H1 (cell line): ENCODE results near the gene GBE1. TPM values are rescaled to one million over a fixed set of nuclear protein-coding genes. Genes with fewer than 3 reads are reported as not detected.

Experiments
- CTCF ChIA-PET: fragments of 300-600 bp; sonication (Branson Sonifier 250); formaldehyde crosslinking; loops from one replicate; lab custom pipeline; 2021; ENCODE audit not compliant: partially characterized antibody; lab: Charles Lee
- POLR2A ChIA-PET: fragments of 300-600 bp; sonication (Branson Sonifier 250); formaldehyde crosslinking; loops from one replicate; lab custom pipeline; 2021; ENCODE audit warnings: inconsistent platforms; ENCODE audit not compliant: partially characterized antibody; lab: Charles Lee
- DNase-seq, 2 experiments: peaks; one replicate each; pipeline versions ENCODE4 v3.0.0 to v3.0.0-alpha.2; 2010 to 2022; ENCODE audit warnings: low spot score in 2 of 2, low read depth in 1 of 2, mixed read lengths in 1 of 2
- FAIRE-seq: peaks from 2 replicates; lab custom pipeline; 2011; peaks lifted over from hg19 to GRCh38; lab: Jason Lieb, UNC
- H2AFZ ChIP-seq: 2 replicates; pipeline ENCODE4 v1.8.1; 2012; ENCODE audit warnings: low read length, inconsistent platforms
- H2AK5ac ChIP-seq: 2 replicates; pipeline ENCODE4 v1.6.1; 2013; ENCODE audit warnings: low read depth, low read length
- H2BK120ac ChIP-seq: replicated peaks from 2 replicates; pipeline ENCODE3; 2013; ENCODE audit warnings: low read depth, low read length, inconsistent platforms
- H2BK12ac ChIP-seq: 2 replicates; pipeline ENCODE4 v1.6.1; 2013; ENCODE audit warnings: low read depth, low read length
- H2BK15ac ChIP-seq: 2 replicates; pipeline ENCODE4 v1.6.1; 2013; ENCODE audit warnings: low read length
- H2BK20ac ChIP-seq: 2 replicates; pipeline ENCODE4 v1.6.1; 2013; ENCODE audit warnings: low read length
- H2BK5ac ChIP-seq: 2 replicates; pipeline ENCODE4 v1.6.1; 2013; ENCODE audit warnings: low read depth, low read length
- H3K14ac ChIP-seq: 2 replicates; pipeline ENCODE4 v1.6.1; 2013; ENCODE audit warnings: inconsistent platforms; ENCODE audit not compliant: insufficient read length
- H3K18ac ChIP-seq: 2 replicates; pipeline ENCODE4 v1.6.1; 2013; ENCODE audit warnings: low read length; ENCODE audit errors: extremely low read depth
- H3K23ac ChIP-seq: 2 replicates; pipeline ENCODE4 v1.6.1; 2013; ENCODE audit warnings: inconsistent platforms; ENCODE audit not compliant: insufficient read length
- H3K23me2 ChIP-seq: 2 replicates; pipeline ENCODE4 v1.6.1; 2013; ENCODE audit warnings: low read depth, low read length
- H3K27ac ChIP-seq: 2 replicates; pipeline ENCODE4 v1.6.1; 2011; ENCODE audit warnings: low read depth, low read length, inconsistent platforms
- H3K27me3 ChIP-seq, 4 experiments: replicated peaks in 1 of 4; 1 replicate in 1 of 4; 2 replicates in 3 of 4; pipeline versions ENCODE4 v1.6.1 to v1.8.1; 2011 to 2013; ENCODE audit warnings: low read length in 3 of 4, mild to moderate bottlenecking in 3 of 4, inconsistent platforms in 2 of 4, mixed read lengths in 2 of 4, moderate library complexity in 1 of 4; ENCODE audit not compliant: control insufficient read depth in 3 of 4, insufficient read depth in 3 of 4; ENCODE audit errors: extremely low read depth in 1 of 4
- H3K36me3 ChIP-seq, 4 experiments: 2 replicates each; pipeline versions ENCODE4 v1.6.1 to v1.8.1; 2011 to 2013; ENCODE audit warnings: mild to moderate bottlenecking in 4 of 4, low read length in 3 of 4, moderate library complexity in 2 of 4, control low read depth in 1 of 4, inconsistent platforms in 1 of 4; ENCODE audit not compliant: insufficient read depth in 4 of 4, control insufficient read depth in 2 of 4
- H3K4ac ChIP-seq: replicated peaks from 2 replicates; pipeline ENCODE3; 2013; ENCODE audit warnings: low read length, low read depth, mixed read lengths, inconsistent platforms; ENCODE audit not compliant: insufficient read length
- H3K4me1 ChIP-seq, 4 experiments: replicated peaks in 1 of 4; 1 replicate in 1 of 4; 2 replicates in 3 of 4; pipeline versions ENCODE4 v1.6.1 to v1.8.1; 2011 to 2013; ENCODE audit warnings: low read length in 3 of 4, inconsistent platforms in 2 of 4, mixed read lengths in 1 of 4; ENCODE audit not compliant: insufficient read depth in 4 of 4, control insufficient read depth in 3 of 4
- H3K4me2 ChIP-seq, 2 experiments: 2 replicates each; pipeline versions ENCODE4 v1.6.1 to v1.8.1; 2011 to 2013; ENCODE audit warnings: low read depth in 2 of 2, low read length in 2 of 2, control low read depth in 1 of 2, inconsistent platforms in 1 of 2, mild to moderate bottlenecking in 1 of 2; ENCODE audit not compliant: insufficient read depth in 1 of 2
- H3K4me3 ChIP-seq, 4 experiments: fragments of 200-600, 300-600 bp in 1 of 4; sonication (generic), shearing (Covaris generic), sonication (Bioruptor Twin) in 1 of 4; 2 replicates each; pipeline versions ENCODE4 v1.5.1 to v1.8.1; 2011 to 2016; ENCODE audit warnings: low read length in 4 of 4, low read depth in 3 of 4, control low read depth in 2 of 4, inconsistent platforms in 2 of 4, mild to moderate bottlenecking in 2 of 4, mixed read lengths in 1 of 4, moderate library complexity in 1 of 4; ENCODE audit not compliant: insufficient read depth in 2 of 4; ENCODE audit errors: extremely low read depth in 1 of 4
- H3K56ac ChIP-seq: replicated peaks from 2 replicates; pipeline ENCODE3; 2013; ENCODE audit warnings: low read depth, mild to moderate bottlenecking, mixed read lengths, low read length, inconsistent platforms; ENCODE audit not compliant: insufficient read length
- H3K79me1 ChIP-seq: 2 replicates; pipeline ENCODE4 v1.6.1; 2013; ENCODE audit warnings: low read depth, low read length, control low read depth
- H3K79me2 ChIP-seq, 2 experiments: 2 replicates each; pipeline versions ENCODE4 v1.6.1 to v1.8.1; 2012 to 2013; ENCODE audit warnings: low read length in 2 of 2, mild to moderate bottlenecking in 2 of 2, inconsistent platforms in 1 of 2; ENCODE audit not compliant: insufficient read depth in 2 of 2, control insufficient read depth in 1 of 2
- H3K9ac ChIP-seq, 4 experiments: replicated peaks in 1 of 4; 1 replicate in 1 of 4; 2 replicates in 3 of 4; pipeline versions ENCODE4 v1.6.1 to v1.8.1; 2011 to 2013; ENCODE audit warnings: low read depth in 3 of 4, low read length in 3 of 4, control low read depth in 2 of 4, mild to moderate bottlenecking in 2 of 4, moderate library complexity in 2 of 4, inconsistent platforms in 1 of 4; ENCODE audit errors: extremely low read depth in 1 of 4
- H3K9me3 ChIP-seq, 2 experiments: 2 replicates each; pipeline versions ENCODE4 v1.6.1 to v1.8.1; 2012 to 2013; ENCODE audit warnings: mild to moderate bottlenecking in 2 of 2, moderate library complexity in 2 of 2, control low read depth in 1 of 2, inconsistent platforms in 1 of 2, low read depth in 1 of 2, low read length in 1 of 2, mixed read lengths in 1 of 2; ENCODE audit not compliant: insufficient read depth in 2 of 2
- H4K20me1 ChIP-seq, 2 experiments: replicated peaks in 1 of 2; 2 replicates each; pipeline versions ENCODE3 to v1.8.1; 2011 to 2013; ENCODE audit warnings: inconsistent platforms in 2 of 2, low read length in 2 of 2, mild to moderate bottlenecking in 1 of 2; ENCODE audit not compliant: insufficient read depth in 2 of 2, control insufficient read depth in 1 of 2
- H4K5ac ChIP-seq: 2 replicates; pipeline ENCODE4 v1.6.1; 2013; ENCODE audit warnings: low read length, low read depth, mixed read lengths, inconsistent platforms; ENCODE audit not compliant: insufficient read length
- H4K8ac ChIP-seq: 2 replicates; pipeline ENCODE4 v1.8.0; 2013; ENCODE audit warnings: mild to moderate bottlenecking, moderate library complexity, low read length, inconsistent platforms; ENCODE audit not compliant: insufficient read depth; ENCODE audit errors: extremely low read depth
- H4K91ac ChIP-seq: replicated peaks from 2 replicates; pipeline ENCODE3; 2013; ENCODE audit warnings: low read length, mixed read lengths, inconsistent platforms; ENCODE audit not compliant: insufficient read length
- JUN ChIP-seq: IDR thresholded peaks from 2 replicates; pipeline ENCODE4 v1.6.1; 2011; ENCODE audit warnings: low read depth, mild to moderate bottlenecking, improper control_type of control experiment, low read length
- JUND ChIP-seq: IDR thresholded peaks from 2 replicates; pipeline ENCODE4 v1.6.1; 2011; ENCODE audit warnings: mild to moderate bottlenecking, improper control_type of control experiment, low read length
- NANOG ChIP-seq: IDR thresholded peaks from 2 replicates; pipeline ENCODE4 v1.6.1; 2011; ENCODE audit warnings: low read length, low read depth, mild to moderate bottlenecking, inconsistent platforms; ENCODE audit not compliant: insufficient read depth, poor library complexity, severe bottlenecking
- POLR2AphosphoS5 ChIP-seq: IDR thresholded peaks from 2 replicates; pipeline ENCODE4 v1.6.1; 2011; ENCODE audit warnings: low read depth, low read length
- TEAD4 ChIP-seq: IDR thresholded peaks from 2 replicates; pipeline ENCODE4 v1.6.1; 2012; ENCODE audit warnings: low read depth, low read length, inconsistent platforms, mixed read lengths
- ZNF274 ChIP-seq: IDR thresholded peaks from 2 replicates; pipeline ENCODE4 v1.7.0; 2012; ENCODE audit warnings: low read length, borderline replicate concordance; ENCODE audit errors: extremely low read depth
- WGBS, 2 experiments: shearing (Covaris generic) in 1 of 2; methylation state at CpG; one replicate each; pipeline versions ENCODE4 v1.1.6 to v1.1.7; 2013 to 2015; ENCODE audit warnings: low lambda C conversion rate in 2 of 2, mixed read lengths in 2 of 2, inconsistent platforms in 1 of 2, low coverage in 1 of 2, missing lambda C conversion rate in 1 of 2; ENCODE audit not compliant: insufficient replicate concordance in 2 of 2, insufficient coverage in 1 of 2, insufficient read length in 1 of 2; ENCODE audit errors: extremely low coverage in 1 of 2, missing lambda C conversion rate in 1 of 2; 5-methylcytosine and 5-hydroxymethylcytosine counted together
- polyA plus RNA-seq, 7 experiments: library from polyadenylated mRNA; depleted of rRNA in 3 of 7; stranded (reverse) in 5 of 7; unstranded in 2 of 7; fragments of >200 nt in 5 of 7; fragments of 200-250 nt in 2 of 7; gene quantifications; 1 replicate in 5 of 7; 2 replicates in 1 of 7; 4 replicates in 1 of 7; pipeline versions ENCODE4 v1.2.1 to v1.2.3, GENCODE V29; 2011 to 2013; ENCODE audit warnings: missing spikeins in 2 of 7, mixed read lengths in 2 of 7
- total RNA-seq: library from RNA; stranded (reverse); fragmentation: NEBNext Ultra II Directional; extraction: Animal tissue kit (Norgen Biotek cat#: 25700); gene quantifications from 2 replicates; pipeline ENCODE4 v1.2.1, GENCODE V29; 2021

Gene GBE1
- total and polyA plus RNA-seq, 2 of the 8 experiments (the other 6 are each of a cell fraction or from before 2014, with no cell fraction given): 3.3 to 7.3 TPM

- Histone ChIP-seq H3K36me3 (no peaks in the 10 kb centered on the region), H4K8ac (no peak overlapping the region), H3K4me1 (peaks cover 0 to 2% (median 0%) of the 10 kb centered on the region in 4 experiments; a peak in 1 of 7 replicates), H3K14ac (no peak overlapping the region), H3K9ac (no peak overlapping the region), H2AK5ac (no peak overlapping the region)
- 0 out of 2 replicates have a peak, but pooled peaks have one; percentile 53 for TF ChIP-seq TEAD4
- no peak for TF ChIP-seq ZNF274
- no peak for TF ChIP-seq NANOG
- TF ChIP-seq JUN: peak; percentile 73; the same call in 1 of the 2 replicates
- TF ChIP-seq JUND: peak; percentile 71
- no peak for TF ChIP-seq POLR2AphosphoS5
- TF ChIP-seq, all 59 proteins: peak for 3
- no peak for FAIRE-seq
- H2BK5ac ChIP-seq: no peak overlapping the region
- H3K27ac ChIP-seq: no peak overlapping the region
- ChIA-PET POLR2A (no interaction called here), CTCF (no interaction called here)
- H4K91ac ChIP-seq: no peak overlapping the region
- H3K23me2 ChIP-seq: no peaks in the 10 kb centered on the region
- H2BK120ac ChIP-seq: no peak overlapping the region
- no peak overlapping the region for H2BK20ac ChIP-seq
- H3K27me3 ChIP-seq: no peaks in the 10 kb centered on the region
- H2AFZ ChIP-seq: no peak overlapping the region
- no peak overlapping the region for H2BK12ac ChIP-seq
- no peak overlapping the region for H3K56ac ChIP-seq
- no peak overlapping the region for H2BK15ac ChIP-seq
- no peak overlapping the region for H3K18ac ChIP-seq
- no peaks in the 10 kb centered on the region for H3K79me1 ChIP-seq
- H3K4me3 ChIP-seq: no peak overlapping the region
- no peak overlapping the region for H3K23ac ChIP-seq
- H3K4ac ChIP-seq: no peak overlapping the region
- no peak for DNase-seq
- no peak overlapping the region for H4K5ac ChIP-seq
- H4K20me1 ChIP-seq: no peaks in the 10 kb centered on the region
- H3K4me2 ChIP-seq: no peak overlapping the region
- H3K79me2 ChIP-seq: no peaks in the 10 kb centered on the region
- H3K9me3 ChIP-seq: no peaks in the 10 kb centered on the region
- 91% methylated on average over 2 of the region's 2 CpGs; no CpG with 5 or more reads in 1 of the 2 experiments for WGBS, 2 experiments
Measured at GRCh38 chr3:81749265-81749664, 12.2 kb downstream of the GBE1 start.
